Heart left ventricle (tissue), 16 donors: Measurements from ENCODE around the gene ADGRB3. TPM values are rescaled to one million over a fixed set of nuclear protein-coding genes. Genes with fewer than 3 reads are reported as not detected.
A peak's percentile ranks its signal among the peaks of the same experiment; 100 is the strongest.

Experiments
- ATAC-seq, 4 donors: fragments of 200-7000 bp; cut with Tn5 transposase; one replicate each; pipeline ENCODE4 v1.9.1; 2020 to 2022; ENCODE audit warnings: moderate library complexity in 4 of 4, mild to moderate bottlenecking in 3 of 4, moderate number of reproducible peaks in 1 of 4
- DNase-seq, 5 donors: peaks; one replicate each; pipeline ENCODE4 v3.0.0-alpha.2; 2020
- H3K27ac ChIP-seq, 12 donors: fragments of 200-600 bp; sonication (generic) in 4 of 12; one replicate each; pipeline versions ENCODE4 v1.5.0 to v1.8.0; 2016 to 2022; ENCODE audit warnings: mild to moderate bottlenecking in 2 of 12
- H3K27me3 ChIP-seq, 9 donors: fragments of 200-600 bp; sonication (generic) in 2 of 9; one replicate each; pipeline versions ENCODE4 v1.5.1 to v1.8.0; 2016 to 2022; ENCODE audit warnings: mild to moderate bottlenecking in 3 of 9
- H3K36me3 ChIP-seq, 9 donors: fragments of 200-600 bp; sonication (generic) in 2 of 9; one replicate each; pipeline versions ENCODE4 v1.5.0 to v1.8.0; 2018 to 2022; ENCODE audit warnings: mild to moderate bottlenecking in 2 of 9
- H3K4me1 ChIP-seq, 12 donors: fragments of 200-600 bp; sonication (generic) in 4 of 12; one replicate each; pipeline versions ENCODE4 v1.5.0 to v1.8.0; 2016 to 2022; ENCODE audit warnings: mild to moderate bottlenecking in 3 of 12
- H3K4me3 ChIP-seq, 12 donors: fragments of 200-600 bp; sonication (generic) in 4 of 12; one replicate each; pipeline versions ENCODE4 v1.5.0 to v1.8.0; 2017 to 2022; ENCODE audit warnings: mild to moderate bottlenecking in 9 of 12, moderate library complexity in 4 of 12
- H3K9me3 ChIP-seq, 12 donors: fragments of 200-600 bp; sonication (generic) in 4 of 12; one replicate each; pipeline versions ENCODE4 v1.5.0 to v1.8.0; 2016 to 2022; ENCODE audit warnings: mild to moderate bottlenecking in 1 of 12
- POLR2A ChIP-seq, 2 donors: fragments of 450-650 bp; IDR thresholded peaks; one replicate each; pipeline ENCODE4 v1.6.1; 2017; ENCODE audit warnings: antibody characterized with exemption in 2 of 2, mild to moderate bottlenecking in 2 of 2, moderate library complexity in 2 of 2
- WGBS, 4 donors: extraction: QIAGEN DNeasy Blood & Tissue Kit in 2 of 4; methylation state at CpG; one replicate each; pipeline versions ENCODE4 v1.1.5 to v1.1.7; 2013 to 2018; 5-methylcytosine and 5-hydroxymethylcytosine counted together
- intact Hi-C, 10 donors: fragments of 100-400 bp; cut with DNase I; formaldehyde crosslinking; loops; one replicate each; pipeline versions ENCODE4 v1.11.1 to v1.14.2; 2022
- polyA plus RNA-seq, 2 donors: library from polyadenylated mRNA; stranded (reverse); fragments of 200-250 nt; gene quantifications; one replicate each; pipeline ENCODE4 v1.2.3, GENCODE V29; 2013
- total RNA-seq, 9 donors: library from RNA; depleted of rRNA in 2 of 9; stranded (reverse); fragments of >200 nt in 2 of 9; fragmentation: NEBNext Ultra II Directional in 3 of 9; extraction: Animal tissue kit (Norgen Biotek cat#: 25700) in 3 of 9; gene quantifications; one replicate each; pipeline versions ENCODE4 v1.1.0 to v1.2.4, GENCODE V29; 2016 to 2023
- TF ChIP-seq, protein P1 (sequence below), 12 donors: fragments of 200-600 bp; sonication (generic) in 4 of 12; IDR thresholded peaks; one replicate each; pipeline versions ENCODE4 v1.5.0 to v1.8.0; 2018 to 2022; ENCODE audit warnings: antibody characterized with exemption in 12 of 12, mild to moderate bottlenecking in 5 of 12
- donor health status: ischemic (EF 13 %, LVEDD 7.1; RV severe dilation, severe dysfunction).
- donor health status: healthy with polysubstance abuse.
- donor health status: DM: no; HTN: yes; CAD: no.
- donor health status: DM: no; HTN: no; CAD: no.
- donor health status: ischemic (EF 25% LVEDD 6.9; RV normal size, moderate dysfunction).
- donor health status: ischemic (EF 25% LVEDD 5.7; RV mildly dilated, moderate dysfunction).
- donor health status: healthy.
- donor health status: DM: yes; HTN: yes; CAD: no.
- donor health status: ischemic (EF 35%, LVEDD 5.7; RV mildly dilated, moderate dysfunction).
- donor health status: nonischemic (EF 11% LVEDD 7.7; RV severe dilation, severe dysfunction).
- donor health status: DM: yes; HTN: yes; CAD: no.
- donor health status: PGD.
- donor health status: ischemic (EF 29% LVEDD 5.4; RV normal size, mild dysfunction).
- donor health status: nonischemic (EF 23%, LVEDD 6.1; RV moderate dilation, normal function).

Gene ADGRB3
- total and polyA plus RNA-seq, 11 donors, result 0.51 to 2.5 (median 1.1) TPM

GRCh38 chr6:68651011-68651985 is 16.2 kb downstream of the ADGRB3 start:
- ATAC-seq (peak in 1 of 4 donors; percentile 54), DNase-seq (no peak)
- peak overlapping the region in 3 of 12 donors; percentile 5 to 38 (median 26) for H3K27ac ChIP-seq
- peaks cover 0 to 14% (median 0%) of the 10 kb centered on the region in 12 donors for H3K4me1 ChIP-seq
- 58 to 70% (median 60%) methylated on average over 2 of the region's 2 CpGs for WGBS, 4 donors
- no peaks in the 10 kb centered on the region for H3K36me3 ChIP-seq
- TF ChIP-seq, protein P1, sequence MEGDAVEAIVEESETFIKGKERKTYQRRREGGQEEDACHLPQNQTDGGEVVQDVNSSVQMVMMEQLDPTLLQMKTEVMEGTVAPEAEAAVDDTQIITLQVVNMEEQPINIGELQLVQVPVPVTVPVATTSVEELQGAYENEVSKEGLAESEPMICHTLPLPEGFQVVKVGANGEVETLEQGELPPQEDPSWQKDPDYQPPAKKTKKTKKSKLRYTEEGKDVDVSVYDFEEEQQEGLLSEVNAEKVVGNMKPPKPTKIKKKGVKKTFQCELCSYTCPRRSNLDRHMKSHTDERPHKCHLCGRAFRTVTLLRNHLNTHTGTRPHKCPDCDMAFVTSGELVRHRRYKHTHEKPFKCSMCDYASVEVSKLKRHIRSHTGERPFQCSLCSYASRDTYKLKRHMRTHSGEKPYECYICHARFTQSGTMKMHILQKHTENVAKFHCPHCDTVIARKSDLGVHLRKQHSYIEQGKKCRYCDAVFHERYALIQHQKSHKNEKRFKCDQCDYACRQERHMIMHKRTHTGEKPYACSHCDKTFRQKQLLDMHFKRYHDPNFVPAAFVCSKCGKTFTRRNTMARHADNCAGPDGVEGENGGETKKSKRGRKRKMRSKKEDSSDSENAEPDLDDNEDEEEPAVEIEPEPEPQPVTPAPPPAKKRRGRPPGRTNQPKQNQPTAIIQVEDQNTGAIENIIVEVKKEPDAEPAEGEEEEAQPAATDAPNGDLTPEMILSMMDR (IDR thresholded peaks at IDR 0.05), result no peak
- TF ChIP-seq POLR2A (IDR thresholded peaks at IDR 0.05), result no peak
- H3K9me3 ChIP-seq, result no peaks in the 10 kb centered on the region
- peak overlapping the region in 1 of 12 donors; percentile 8 for H3K4me3 ChIP-seq
- intact Hi-C loops, result loop anchor here in 1 of 10 donors (10.0 kb wide), 1 partner anchor 64 kb away; no protein-coding TSS in a partner anchor
- H3K27me3 ChIP-seq, result no peaks in the 10 kb centered on the region

DNA sequence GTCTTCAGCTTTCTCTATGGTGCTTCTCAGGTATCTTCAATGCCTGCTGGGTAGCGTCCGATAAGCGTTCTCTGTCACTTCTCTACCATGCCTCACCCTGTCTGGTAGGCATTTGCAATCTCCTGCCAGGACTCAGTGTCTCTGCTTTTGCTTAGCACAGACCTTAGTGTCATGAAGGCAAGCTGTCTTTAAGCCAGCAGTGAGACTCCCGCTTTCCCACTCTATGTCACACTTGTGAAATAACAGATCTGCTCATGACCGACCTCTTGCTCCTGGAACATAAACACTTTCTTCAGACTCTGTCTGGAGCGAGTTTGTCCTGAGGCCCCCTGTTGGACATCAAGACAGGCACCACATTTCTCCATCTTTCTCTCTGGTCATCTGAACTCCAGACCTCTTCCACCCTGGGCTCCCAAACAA is 17.0 kb downstream of the ADGRB3 start:
- DNase-seq, result no peak
- no peak for TF ChIP-seq POLR2A (IDR thresholded peaks at IDR 0.05)
- TF ChIP-seq, protein P1 (IDR thresholded peaks at IDR 0.05), result no peak
- H3K9me3 ChIP-seq, result no peaks in the 10 kb centered on the region
- no peak overlapping the region for H3K4me3 ChIP-seq
- peak overlapping the region in 1 of 12 donors; percentile 26 for H3K27ac ChIP-seq
- H3K27me3 ChIP-seq, result no peaks in the 10 kb centered on the region
- H3K36me3 ChIP-seq, result no peaks in the 10 kb centered on the region
- 75 to 82% (median 81%) methylated on average over 6 of the region's 6 CpGs for WGBS, 4 donors
- H3K4me1 ChIP-seq, result peaks cover 0 to 14% (median 0%) of the 10 kb centered on the region in 12 donors
- ATAC-seq, result peak in 1 of 4 donors; percentile 31
- intact Hi-C loops, result loop anchor here in 1 of 10 donors (10.0 kb wide), 1 partner anchor 63 kb away; no protein-coding TSS in a partner anchor

DNA sequence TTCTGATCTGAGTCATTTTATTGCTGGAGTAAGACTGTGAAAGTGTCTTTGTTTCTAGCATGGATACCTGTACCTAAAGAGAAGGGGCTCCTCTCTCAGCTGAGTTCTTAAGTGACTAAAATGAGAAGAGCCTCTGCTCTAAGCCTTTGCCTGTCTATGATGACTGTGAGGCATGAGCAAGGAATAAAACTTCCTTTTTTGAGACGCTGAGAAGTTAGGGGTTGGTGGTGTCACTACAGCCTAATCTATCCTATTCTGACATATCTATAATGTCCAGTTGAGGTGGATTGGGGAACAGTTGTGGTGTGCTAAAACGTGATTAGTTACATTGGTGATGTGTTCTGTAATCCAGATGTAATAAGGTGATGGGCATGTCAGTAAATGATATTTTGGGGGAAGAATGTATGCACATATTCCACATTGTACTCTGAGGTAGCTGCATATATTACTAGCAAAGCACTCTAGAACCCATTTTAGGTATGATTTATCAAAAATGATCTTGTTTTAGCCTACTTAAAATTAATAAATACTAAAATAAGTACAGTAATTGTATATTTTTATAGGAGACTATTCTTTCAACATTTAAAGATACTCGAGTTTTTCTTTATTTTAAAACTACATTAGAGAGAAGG is 18.1 kb downstream of the ADGRB3 start:
- Histone ChIP-seq H3K4me3 (no peak overlapping the region), H3K27ac (no peak overlapping the region), H3K4me1 (peaks cover 0 to 14% (median 0%) of the 10 kb centered on the region in 12 donors), H3K36me3 (no peaks in the 10 kb centered on the region), H3K9me3 (no peaks in the 10 kb centered on the region), H3K27me3 (no peaks in the 10 kb centered on the region)
- ATAC-seq (no peak), DNase-seq (no peak)
- 71 to 80% (median 74%) methylated on average over 3 of the region's 3 CpGs for WGBS, 4 donors
- intact Hi-C loops, result loop anchor here in 1 of 10 donors (10.0 kb wide), 1 partner anchor 62 kb away; no protein-coding TSS in a partner anchor
- TF ChIP-seq, protein P1 (IDR thresholded peaks at IDR 0.05), result no peak
- TF ChIP-seq POLR2A (IDR thresholded peaks at IDR 0.05), result no peak

GRCh38 chr6:68653706-68654089 is 18.6 kb downstream of the ADGRB3 start:
- TF ChIP-seq, protein P1 (IDR thresholded peaks at IDR 0.05), result no peak
- TF ChIP-seq POLR2A (IDR thresholded peaks at IDR 0.05), result no peak
- ATAC-seq (no peak), DNase-seq (no peak)
- WGBS, 4 donors, result 61 to 73% (median 65%) methylated on average over 2 of the region's 2 CpGs
- Histone ChIP-seq H3K4me3 (no peak overlapping the region), H3K36me3 (no peaks in the 10 kb centered on the region), H3K27ac (peak overlapping the region in 2 of 12 donors; percentile 2 to 9), H3K9me3 (no peaks in the 10 kb centered on the region), H3K27me3 (no peaks in the 10 kb centered on the region), H3K4me1 (peaks cover 0 to 14% (median 0%) of the 10 kb centered on the region in 12 donors)
- intact Hi-C loops, result loop anchor here in 1 of 10 donors (10.0 kb wide), 1 partner anchor 61 kb away; no protein-coding TSS in a partner anchor
